CD4-positive, alpha-beta T cell (primary cell): Measurements from ENCODE around the gene GH2. TPM values are rescaled to one million over a fixed set of nuclear protein-coding genes. Genes with fewer than 3 reads are reported as not detected.

ENCODE experiments used
- ATAC-seq: fragments of 200-7000 bp; cut with Tn5 transposase; one replicate; pipeline ENCODE4 v1.10.0; 2022; ENCODE audit warnings: mild to moderate bottlenecking; ENCODE audit not compliant: poor library complexity
- CTCF ChIA-PET: fragments of 350-600 bp; sonication (Branson Sonifier 250); formaldehyde crosslinking; loops from one replicate; lab custom pipeline; 2021; ENCODE audit warnings: antibody characterized with exemption, inconsistent platforms; lab: Charles Lee
- POLR2A ChIA-PET: fragments of 350-600 bp; sonication (Branson Sonifier 250); formaldehyde crosslinking; loops from one replicate; lab custom pipeline; 2021; ENCODE audit warnings: antibody characterized with exemption, inconsistent platforms; lab: Charles Lee
- DNase-seq, 14 experiments: peaks; one replicate each; pipeline ENCODE4 v3.0.0-alpha.2; 2013 to 2020; ENCODE audit warnings: mixed read lengths in 2 of 14
- H3K27ac ChIP-seq, 2 donors: one replicate each; pipeline versions ENCODE4 v1.5.1 to v1.7.0; 2013; ENCODE audit warnings: low read length in 2 of 2, low read depth in 1 of 2, mild to moderate bottlenecking in 1 of 2
- H3K27me3 ChIP-seq, 2 experiments: 1 replicate in 1 of 2; 2 replicates in 1 of 2; pipeline versions ENCODE4 v1.6.1 to v1.7.0; 2013; ENCODE audit warnings: low read length in 2 of 2, control low read depth in 1 of 2, mild to moderate bottlenecking in 1 of 2, moderate library complexity in 1 of 2; ENCODE audit not compliant: insufficient read depth in 2 of 2, control insufficient read depth in 1 of 2
- H3K36me3 ChIP-seq: one replicate; pipeline ENCODE4 v1.6.1; 2013; ENCODE audit warnings: low read length, control low read depth; ENCODE audit not compliant: insufficient read depth
- H3K4me1 ChIP-seq: one replicate; pipeline ENCODE4 v1.6.1; 2013; ENCODE audit warnings: low read length, control low read depth; ENCODE audit not compliant: insufficient read depth
- H3K4me3 ChIP-seq: one replicate; pipeline ENCODE4 v1.5.1; 2013; ENCODE audit warnings: mild to moderate bottlenecking, low read length, moderate library complexity
- H3K9me3 ChIP-seq, 2 experiments: 1 replicate in 1 of 2; 2 replicates in 1 of 2; pipeline versions ENCODE4 v1.6.1 to v1.7.0; 2013; ENCODE audit warnings: low read length in 2 of 2, mild to moderate bottlenecking in 2 of 2, control low read depth in 1 of 2, moderate library complexity in 1 of 2; ENCODE audit not compliant: control insufficient read depth in 1 of 2, insufficient read depth in 1 of 2
- H3K27ac Mint-ChIP-seq: one replicate; pipeline ENCODE4 v1.8.0; 2020; ENCODE audit warnings: mixed read lengths
- H3K27me3 Mint-ChIP-seq: one replicate; pipeline ENCODE4 v1.8.0; 2021; ENCODE audit warnings: mixed read lengths
- H3K36me3 Mint-ChIP-seq: one replicate; pipeline ENCODE4 v1.8.0; 2021; ENCODE audit warnings: low read depth, mixed read lengths
- H3K4me1 Mint-ChIP-seq: one replicate; pipeline ENCODE4 v1.8.0; 2021; ENCODE audit warnings: low read depth, mixed read lengths
- H3K4me3 Mint-ChIP-seq: one replicate; pipeline ENCODE4 v1.8.0; 2020; ENCODE audit warnings: mild to moderate bottlenecking, mixed read lengths
- H3K9me3 Mint-ChIP-seq: one replicate; pipeline ENCODE4 v1.8.0; 2020; ENCODE audit warnings: mixed read lengths
- CTCF ChIP-seq: fragments of 200-600 bp; IDR thresholded peaks from one replicate; pipeline ENCODE4 v1.8.0; 2022; ENCODE audit warnings: antibody characterized with exemption, mild to moderate bottlenecking
- intact Hi-C, 2 experiments: fragments of 100-400 bp; cut with DNase I in 1 of 2; cut with micrococcal nuclease in 1 of 2; formaldehyde crosslinking; loops; one replicate each; pipeline versions ENCODE4 v1.15.1 to v1.9.0; 2023 to 2025; cut with DNase I, micrococcal nuclease
- total RNA-seq, 174 experiments: library from RNA in 2 of 174; stranded (reverse) in 2 of 174; gene quantifications; one replicate each; pipeline ENCODE4 v1.2.3 and lab custom pipeline; 2021 to 2026

The GH2 gene
- total RNA-seq, 2 experiments from 2014 or later = not detected

DNA sequence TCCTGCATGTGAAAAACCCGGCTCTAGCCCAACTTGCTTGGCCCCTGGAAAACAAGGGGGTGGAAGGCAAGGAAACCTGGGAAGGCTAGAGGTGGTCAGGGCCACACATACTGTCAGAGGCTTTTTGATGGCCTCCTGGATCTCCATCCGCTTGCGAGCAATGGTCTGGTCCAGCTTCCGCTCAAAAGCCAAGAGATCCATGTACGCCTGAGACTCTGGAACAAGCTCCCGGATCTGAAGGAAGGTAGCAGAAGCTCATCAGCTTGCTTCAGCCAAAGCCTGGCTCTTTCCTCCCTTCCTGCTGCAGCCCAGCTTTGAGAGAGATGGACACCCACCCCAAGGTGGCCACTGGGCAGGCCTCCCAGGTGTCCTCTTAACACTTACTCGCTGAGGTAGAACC, 44.9 kb downstream of the GH2 start:
- Mint-ChIP-seq H3K4me1 (peaks cover 55% of the 10 kb centered on the region), H3K27ac (peak overlapping the region; percentile 56)
- CTCF ChIA-PET = no interaction called here

DNA sequence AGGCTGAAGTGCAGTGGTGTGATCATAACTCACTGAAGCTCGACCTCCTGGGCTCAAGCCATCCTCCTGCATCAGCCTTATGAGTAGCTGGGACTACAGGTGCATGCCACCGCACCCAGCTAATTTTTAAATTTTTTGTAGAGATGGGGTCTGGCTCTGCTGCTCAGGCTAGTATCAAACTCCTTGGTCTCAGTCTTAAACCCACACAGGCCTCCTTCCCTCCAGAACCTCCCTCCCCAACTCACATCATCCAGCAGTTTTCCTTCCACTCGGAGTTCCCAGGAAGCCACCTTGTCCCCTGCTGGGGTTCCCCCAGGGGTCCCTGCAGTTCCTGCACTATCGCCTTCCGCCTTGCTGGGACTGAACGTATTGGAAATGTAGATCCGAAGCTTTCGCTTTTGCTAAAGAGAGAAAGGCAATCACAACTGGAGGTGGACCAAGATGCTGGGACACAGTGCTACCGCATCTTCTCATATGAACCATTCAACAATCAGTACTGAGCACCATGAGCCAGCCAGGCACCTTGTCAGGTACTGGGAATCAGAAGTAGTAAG, 46.5 kb downstream of the GH2 start:
- H3K4me3 ChIP-seq = no peak overlapping the region
- no peak for ATAC-seq
- H3K4me1 Mint-ChIP-seq = peaks cover 57% of the 10 kb centered on the region
- H3K27ac Mint-ChIP-seq = peak overlapping the region; percentile 45
- peaks cover 76% of the 10 kb centered on the region for H3K4me1 ChIP-seq
- intact Hi-C loops = loop anchor here in 1 of 2 experiments (10.0 kb wide), 1 partner anchor 410 kb away; no protein-coding TSS in a partner anchor
- no peak overlapping the region for H3K27ac ChIP-seq
- peak; percentile 19 for TF ChIP-seq CTCF
- DNase-seq = peak in 1 of 14 experiments; percentile 20
- POLR2A ChIA-PET = interaction anchor here (1.1 to 3.0 kb wide), 4 partner anchors 62 to 142 kb away, joined by 3 to 16 read pairs (median 7); partner anchors contain the start of genes CCDC47 and DDX42
- H3K36me3 ChIP-seq = peaks cover 84% of the 10 kb centered on the region
- peaks cover 73% of the 10 kb centered on the region for H3K36me3 Mint-ChIP-seq
- no peaks in the 10 kb centered on the region for H3K27me3 Mint-ChIP-seq
- CTCF ChIA-PET = interaction anchor here (1.0 to 1.3 kb wide), 2 partner anchors 9 to 14 kb away, joined by 3 read pairs; no protein-coding TSS in a partner anchor
- H3K4me3 Mint-ChIP-seq = peak overlapping the region; percentile 54
- H3K9me3 ChIP-seq = no peaks in the 10 kb centered on the region
- no peaks in the 10 kb centered on the region for H3K9me3 Mint-ChIP-seq
- H3K27me3 ChIP-seq = no peaks in the 10 kb centered on the region

More for the DNA sequence above, 44.9 kb downstream of the GH2 start:
- H3K27me3 ChIP-seq = no peaks in the 10 kb centered on the region
- H3K4me3 ChIP-seq = no peak overlapping the region
- DNase-seq (no peak), ATAC-seq (no peak)
- peaks cover 76% of the 10 kb centered on the region for H3K4me1 ChIP-seq
- no peak for TF ChIP-seq CTCF
- POLR2A ChIA-PET = no interaction called here
- Mint-ChIP-seq H3K27me3 (no peaks in the 10 kb centered on the region), H3K36me3 (peaks cover 57% of the 10 kb centered on the region), H3K9me3 (no peaks in the 10 kb centered on the region), H3K4me3 (peak overlapping the region; percentile 30)
- no peak overlapping the region for H3K27ac ChIP-seq
- peaks cover 69% of the 10 kb centered on the region for H3K36me3 ChIP-seq
- H3K9me3 ChIP-seq = no peaks in the 10 kb centered on the region
- intact Hi-C loops = loop anchor here in 1 of 2 experiments (10.0 kb wide), 1 partner anchor 412 kb away; no protein-coding TSS in a partner anchor

DNA sequence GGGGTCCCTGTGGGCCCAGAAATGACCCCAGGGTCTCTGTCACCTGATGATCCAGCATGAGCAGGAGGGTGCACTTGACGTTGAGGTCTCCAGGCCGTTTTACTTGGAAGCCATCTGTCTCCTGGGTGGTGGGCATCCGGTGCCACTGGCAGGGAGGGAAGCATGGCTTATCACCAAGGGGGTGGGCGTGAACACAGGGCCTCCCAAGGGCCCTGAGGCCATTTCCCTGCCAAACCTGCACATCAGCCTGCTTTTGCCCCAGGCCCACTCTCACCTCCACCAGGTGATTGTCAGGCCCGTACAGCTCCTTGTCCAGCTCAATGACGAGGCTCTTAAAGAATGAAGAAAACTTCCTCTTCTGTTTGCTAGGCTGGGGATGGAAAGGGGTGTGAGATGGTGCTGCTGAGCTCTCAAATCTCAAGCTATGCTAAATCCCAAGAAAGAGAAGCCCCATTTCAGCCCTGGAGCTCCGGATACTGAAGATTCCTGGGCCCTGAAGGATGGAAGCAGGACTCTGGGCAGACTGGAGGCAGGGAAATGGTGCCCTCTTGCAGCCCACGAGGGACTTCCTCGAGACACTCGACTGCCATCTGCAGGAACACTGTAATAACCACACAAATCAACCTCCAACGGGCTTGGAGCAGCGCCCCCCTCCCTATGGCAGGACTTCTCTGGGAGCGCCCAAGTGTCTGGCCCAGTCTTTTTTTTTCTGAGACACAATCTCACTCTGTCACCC, 47.1 kb downstream of the GH2 start:
- H3K36me3 Mint-ChIP-seq = peaks cover 79% of the 10 kb centered on the region
- CTCF ChIA-PET = interaction anchor here (1.0 to 1.8 kb wide), 4 partner anchors 8 to 70 kb away, joined by 3 to 6 read pairs (median 3); no protein-coding TSS in a partner anchor
- Histone ChIP-seq H3K36me3 (peaks cover 91% of the 10 kb centered on the region), H3K4me3 (no peak overlapping the region), H3K4me1 (peaks cover 75% of the 10 kb centered on the region), H3K27me3 (no peaks in the 10 kb centered on the region), H3K27ac (no peak overlapping the region), H3K9me3 (no peaks in the 10 kb centered on the region)
- H3K4me1 Mint-ChIP-seq = peaks cover 61% of the 10 kb centered on the region
- no peaks in the 10 kb centered on the region for H3K9me3 Mint-ChIP-seq
- POLR2A ChIA-PET = interaction anchor here (1.2 to 7.3 kb wide), 5 partner anchors 6 to 141 kb away, joined by 4 to 86 read pairs (median 9); partner anchors contain the start of genes CCDC47, DDX42 and SMARCD2
- intact Hi-C loops = loop anchor here (1.0 to 10.0 kb wide), 2 partner anchors 136 to 410 kb away; no protein-coding TSS in a partner anchor
- ATAC-seq = peak; percentile 88
- TF ChIP-seq CTCF = peak; percentile 57
- peak overlapping the region; percentile 65 for H3K4me3 Mint-ChIP-seq
- peak in 13 of 14 experiments; percentile 40 to 88 (median 55) for DNase-seq
- peak overlapping the region; percentile 45 for H3K27ac Mint-ChIP-seq
- H3K27me3 Mint-ChIP-seq = no peaks in the 10 kb centered on the region
